Left lobe of liver (tissue), 2 donors: ENCODE data around the gene RSU1. TPM values are rescaled to one million over a fixed set of nuclear protein-coding genes. Genes with fewer than 3 reads are reported as not detected.

Source experiments
- ATAC-seq: fragments of 200-7000 bp; cut with Tn5 transposase; one replicate; pipeline ENCODE4 v1.9.1; 2020; ENCODE audit warnings: mild to moderate bottlenecking, moderate library complexity
- DNase-seq: peaks from one replicate; pipeline ENCODE4 v3.0.0-alpha.2; 2020; ENCODE audit warnings: low spot score
- total RNA-seq: library from RNA; stranded (reverse); gene quantifications from one replicate; pipeline ENCODE4 v1.2.1, GENCODE V29; 2021
- donor health status: DM: no; HTN: no; CAD: no; lungs with moderate emphysema.
- donor health status: DM: no; HTN: yes; CAD: no.

RSU1 gene
- total RNA-seq, 1 donor from 2014 or later: 22.6 TPM

- ATAC-seq (no peak), DNase-seq (no peak)
These were observed 206.2 kb downstream of the RSU1 start for GRCh38 chr10:16611037-16611436.

GRCh38 chr10:16609211-16609610 is 208.0 kb downstream of the RSU1 start:
- no peak for DNase-seq
- no peak for ATAC-seq

DNA sequence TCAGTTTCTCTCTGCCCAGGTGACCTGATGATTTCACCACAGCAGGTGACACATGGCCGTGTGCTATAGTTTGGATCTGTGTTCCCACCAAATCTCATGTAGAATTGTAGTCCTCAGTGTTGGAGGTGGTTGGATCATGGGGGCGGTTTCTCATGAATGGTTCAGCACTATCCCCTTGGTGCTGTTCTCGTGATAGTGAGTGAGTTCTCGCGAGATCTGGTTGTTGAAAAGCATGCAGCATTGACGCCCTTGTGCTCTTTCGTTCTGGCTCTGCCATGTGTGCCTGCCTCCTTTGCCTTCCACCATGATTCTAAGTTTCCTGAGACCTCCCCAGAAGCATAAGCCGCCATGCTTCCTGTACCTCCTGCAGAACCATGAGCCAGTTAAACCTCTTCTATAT is 210.3 kb downstream of the RSU1 start:
- ATAC-seq (no peak), DNase-seq (no peak)

- DNase-seq (no peak), ATAC-seq (no peak)
These were observed 210.8 kb downstream of the RSU1 start for GRCh38 chr10:16606421-16606820.

DNA sequence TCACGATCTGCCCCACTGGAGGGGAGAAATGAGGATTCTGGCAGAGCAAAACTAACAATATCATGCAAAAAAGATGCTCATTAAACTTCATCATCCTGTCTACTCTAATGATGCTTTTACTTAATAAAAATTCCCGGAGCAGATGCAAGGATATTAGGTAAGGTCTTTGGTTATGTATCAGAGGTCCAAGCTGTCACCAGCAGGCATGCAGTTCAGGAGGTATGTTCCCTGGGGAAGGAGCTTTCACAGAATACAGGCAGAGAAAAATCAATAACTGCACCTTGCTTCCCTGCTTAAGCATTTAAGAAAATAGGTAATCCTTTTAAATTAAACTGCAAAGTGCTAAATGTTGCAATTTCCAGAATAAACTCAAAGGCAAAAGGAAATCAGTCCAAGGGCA is 213.9 kb downstream of the RSU1 start:
- ATAC-seq (no peak), DNase-seq (no peak)

- ATAC-seq: no peak
- DNase-seq: no peak
These were observed 215.0 kb downstream of the RSU1 start for GRCh38 chr10:16602104-16602775.

DNA sequence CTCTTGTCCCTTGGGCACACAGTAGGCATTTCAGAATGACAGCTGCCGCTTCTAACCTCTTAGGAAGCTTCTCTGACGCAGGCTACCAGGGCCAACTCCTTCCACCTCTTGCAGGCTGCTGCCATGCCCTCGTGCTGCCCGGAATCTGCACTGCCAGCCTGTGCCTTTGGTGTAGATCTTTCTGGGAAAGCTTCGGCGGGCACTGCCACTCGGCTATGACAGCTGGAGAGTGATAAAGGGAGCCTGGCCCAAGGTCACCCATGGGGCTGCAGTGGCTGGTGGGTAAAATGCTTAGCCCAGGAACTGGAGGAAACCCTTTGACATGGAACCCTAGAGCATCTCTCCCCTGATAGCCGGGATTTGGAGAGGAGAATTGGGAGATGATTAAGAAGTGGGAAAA is 217.6 kb downstream of the RSU1 start:
- no peak for DNase-seq
- no peak for ATAC-seq

DNA sequence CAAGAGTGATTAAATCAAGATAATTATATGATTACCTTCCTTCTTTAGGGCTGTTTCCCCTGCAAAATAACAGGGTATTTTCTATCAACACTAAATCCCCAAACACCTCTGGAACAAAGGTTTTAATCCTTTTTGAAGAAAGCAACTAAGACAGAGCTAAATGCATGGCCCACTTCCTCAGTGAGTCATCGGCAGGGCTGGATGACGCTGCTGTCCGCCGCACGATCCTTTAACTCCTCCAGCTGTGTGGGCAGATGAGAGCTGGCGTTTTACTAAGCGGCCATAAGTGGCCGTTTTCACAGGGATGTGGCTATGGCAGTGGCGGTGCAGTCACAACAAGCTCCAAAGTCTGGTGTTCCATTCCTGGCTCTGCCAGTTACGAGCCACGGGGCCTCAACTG is 219.6 kb downstream of the RSU1 start:
- ATAC-seq (no peak), DNase-seq (no peak)

GRCh38 chr10:16592378-16592777 is 224.8 kb downstream of the RSU1 start:
- DNase-seq: no peak
- ATAC-seq: no peak

DNA sequence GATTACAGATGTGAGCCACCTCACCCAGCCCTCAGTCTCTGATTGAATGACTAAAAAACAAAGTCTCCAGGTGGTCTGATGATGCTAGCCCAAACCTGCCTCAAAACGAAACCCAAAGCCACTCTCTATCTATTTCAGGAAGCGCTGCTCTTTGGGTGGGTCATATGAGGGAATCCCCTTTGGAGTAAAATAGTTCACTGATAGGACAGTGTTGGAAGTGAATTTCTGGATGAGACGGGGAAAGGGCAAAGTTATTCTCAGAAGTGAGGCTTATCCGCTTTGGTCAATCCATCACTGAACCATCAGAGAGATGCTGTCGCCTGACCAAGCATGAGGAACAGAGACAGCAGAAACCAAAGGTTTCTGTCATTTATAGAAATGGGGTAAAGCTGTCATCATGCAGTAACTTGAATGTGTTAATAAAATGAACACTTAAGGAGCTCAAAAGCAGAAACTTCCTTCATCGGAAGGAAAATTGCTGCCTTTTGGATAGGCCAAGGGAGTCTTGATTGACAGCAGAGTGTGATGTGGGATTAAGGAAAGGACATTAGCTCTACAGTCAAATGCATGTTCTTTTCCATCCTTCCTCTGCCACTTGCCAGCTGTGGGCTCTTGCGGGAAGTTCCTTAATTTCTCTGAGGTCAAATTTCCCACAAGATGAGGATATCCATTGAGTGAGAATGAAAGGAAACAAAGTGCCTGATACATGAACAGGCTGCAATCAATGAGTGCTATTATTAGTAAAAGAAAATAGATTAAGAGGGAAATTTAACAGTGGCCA is 230.7 kb downstream of the RSU1 start:
- ATAC-seq (no peak), DNase-seq (no peak)

DNA sequence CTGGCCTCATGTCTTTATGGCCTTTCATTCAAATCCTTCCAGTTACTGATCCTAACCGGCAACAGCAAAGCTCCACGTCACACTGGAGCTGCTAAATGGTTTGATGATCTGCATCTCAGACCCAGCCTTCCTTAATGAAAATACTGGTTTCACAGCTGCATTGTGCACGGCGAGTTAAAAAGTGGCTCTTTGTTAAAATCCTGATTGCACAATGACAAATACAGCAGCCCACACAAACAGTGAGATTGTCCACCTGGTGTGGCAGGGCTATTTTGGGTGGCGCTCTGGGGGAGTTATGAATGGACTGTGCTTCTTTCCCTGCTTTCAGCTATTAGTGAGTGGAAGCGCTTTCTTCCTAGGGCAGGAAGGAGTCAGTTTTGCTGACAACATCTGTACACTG is 232.1 kb downstream of the RSU1 start:
- ATAC-seq (no peak), DNase-seq (no peak)

- no peak for DNase-seq
- ATAC-seq: no peak
These were observed 233.8 kb downstream of the RSU1 start for GRCh38 chr10:16583382-16583781.

- no peak for DNase-seq
- no peak for ATAC-seq
These were observed 236.0 kb downstream of the RSU1 start for GRCh38 chr10:16581202-16581601.

DNA sequence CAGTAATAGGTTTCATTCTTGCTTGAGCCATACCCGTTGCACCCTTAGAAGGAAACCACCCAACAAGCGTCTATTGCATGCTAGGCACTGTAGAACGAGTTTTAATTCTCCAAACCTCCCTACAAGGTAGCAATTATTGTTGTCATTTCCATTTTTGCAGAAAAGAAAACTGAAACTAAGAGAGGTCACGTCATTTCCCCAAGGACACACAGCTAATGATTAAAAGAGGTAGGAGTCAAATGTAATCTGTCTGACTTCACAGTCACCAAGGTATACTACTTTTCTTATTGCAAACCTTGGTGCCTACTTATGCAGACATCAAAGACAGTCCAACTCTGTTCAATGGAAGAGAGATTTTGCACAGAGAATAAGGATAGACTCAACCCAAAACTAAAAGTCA is 246.5 kb downstream of the RSU1 start:
- DNase-seq: no peak
- no peak for ATAC-seq

DNA sequence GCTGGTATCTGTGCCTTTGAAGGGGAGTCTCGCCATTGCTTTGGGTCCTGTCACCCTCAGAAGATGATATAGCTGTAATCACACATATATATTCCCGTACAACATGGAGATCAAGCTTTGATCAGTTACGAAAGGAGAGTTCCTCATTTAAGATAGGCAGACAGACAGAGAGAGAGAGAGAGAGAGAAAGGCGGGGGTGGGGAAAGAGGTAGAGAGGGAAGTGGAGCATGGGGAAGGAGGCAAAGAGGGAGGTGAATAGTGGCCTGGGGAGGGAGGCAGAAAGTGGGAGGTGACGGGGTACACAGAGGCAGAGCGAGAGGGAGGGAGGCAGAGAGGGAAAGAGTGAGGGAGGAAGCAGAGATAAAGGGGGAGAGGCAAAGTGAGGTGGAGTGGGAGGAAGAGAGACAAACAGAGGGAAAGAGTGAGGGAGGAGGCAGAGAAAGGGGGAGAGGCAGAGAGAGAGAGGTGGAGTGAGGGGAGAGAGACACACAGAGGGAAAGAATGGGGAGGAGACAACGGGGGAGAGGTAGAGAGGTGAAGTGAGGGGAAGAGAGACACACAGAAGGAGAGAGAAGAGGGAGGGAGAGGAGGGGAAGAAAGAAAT is 250.9 kb downstream of the RSU1 start:
- no peak for ATAC-seq
- DNase-seq: no peak

GRCh38 chr10:16565604-16566003 is 251.6 kb downstream of the RSU1 start:
- no peak for DNase-seq
- no peak for ATAC-seq

DNA sequence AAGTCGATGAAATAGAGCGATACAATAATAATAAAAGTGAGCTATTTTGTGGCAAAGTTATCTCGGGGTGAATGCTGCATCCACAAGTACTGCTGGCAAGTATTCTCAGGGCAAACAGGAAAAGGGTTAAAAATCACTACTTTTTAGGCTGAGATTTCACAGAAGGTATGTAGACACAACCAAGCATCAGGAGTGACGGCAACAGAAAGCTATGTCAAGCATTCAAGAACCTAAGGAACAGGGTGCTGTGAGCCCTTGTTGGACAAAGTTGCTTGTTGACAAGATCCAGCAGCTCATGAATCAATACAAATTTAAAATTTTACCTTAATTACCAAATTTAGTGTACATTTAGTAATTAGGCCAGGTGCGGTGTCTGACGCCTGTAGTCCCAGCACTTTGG is 254.3 kb downstream of the RSU1 start:
- no peak for DNase-seq
- ATAC-seq: no peak

- ATAC-seq: no peak
- no peak for DNase-seq
These were observed 257.9 kb downstream of the RSU1 start for GRCh38 chr10:16559236-16559773.

DNA sequence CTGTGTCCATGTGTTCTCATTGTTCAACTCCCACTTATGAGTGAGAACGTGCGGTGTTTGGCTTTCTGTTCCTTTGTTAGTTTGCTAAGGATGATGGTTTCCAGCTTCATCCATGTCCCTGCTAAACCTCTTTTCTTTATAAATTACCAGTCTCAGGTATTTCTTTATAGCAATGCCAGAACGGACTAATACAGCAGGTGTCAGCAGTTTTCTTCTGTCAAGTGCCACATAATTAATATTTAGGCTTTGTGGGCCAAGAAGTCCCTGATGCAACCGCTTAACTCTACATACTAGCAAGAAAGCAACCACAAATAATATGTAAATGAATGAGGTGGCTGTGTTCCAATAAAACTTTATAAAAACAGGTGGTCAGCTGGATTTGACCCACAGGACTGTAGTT is 269.3 kb downstream of the RSU1 start:
- ATAC-seq (no peak), DNase-seq (no peak)

- no peak for DNase-seq
- ATAC-seq: peak; percentile 77
These were observed 272.0 kb downstream of the RSU1 start for GRCh38 chr10:16545116-16545736.

- ATAC-seq (no peak), DNase-seq (no peak)
These were observed 272.6 kb downstream of the RSU1 start for GRCh38 chr10:16544591-16544990.

DNA sequence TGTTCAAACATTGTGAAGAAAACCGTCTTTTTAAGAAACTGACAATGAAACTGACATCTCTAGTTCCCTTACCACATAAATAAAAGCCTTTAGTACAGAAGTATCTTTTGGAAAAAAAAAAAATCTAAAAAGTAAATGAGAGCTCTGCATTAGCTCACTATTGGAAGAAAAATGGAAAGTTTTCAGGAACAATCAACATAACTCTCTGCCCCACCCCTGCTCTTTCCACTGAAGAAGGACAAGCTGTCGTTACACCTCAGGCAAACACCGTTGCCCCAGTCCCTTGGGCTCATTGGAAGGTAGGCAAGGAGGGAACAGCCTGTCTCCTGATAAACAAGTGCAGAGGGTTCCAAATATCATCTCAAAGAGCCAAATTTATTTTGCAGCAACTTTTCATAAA is 273.1 kb downstream of the RSU1 start:
- no peak for DNase-seq
- no peak for ATAC-seq
